ENCODE data around the gene CSNK1G1. TPM values are rescaled to one million over a fixed set of nuclear protein-coding genes. Genes with fewer than 3 reads are reported as not detected.
"Not testable (repeated sequence)": the region's sequence is repeated elsewhere in the genome, so short reads cannot be mapped to it uniquely, and the experiment has no call there.

Gene CSNK1G1
- total RNA-seq, 1 experiment from 2014 or later: 16.0 TPM

DNA sequence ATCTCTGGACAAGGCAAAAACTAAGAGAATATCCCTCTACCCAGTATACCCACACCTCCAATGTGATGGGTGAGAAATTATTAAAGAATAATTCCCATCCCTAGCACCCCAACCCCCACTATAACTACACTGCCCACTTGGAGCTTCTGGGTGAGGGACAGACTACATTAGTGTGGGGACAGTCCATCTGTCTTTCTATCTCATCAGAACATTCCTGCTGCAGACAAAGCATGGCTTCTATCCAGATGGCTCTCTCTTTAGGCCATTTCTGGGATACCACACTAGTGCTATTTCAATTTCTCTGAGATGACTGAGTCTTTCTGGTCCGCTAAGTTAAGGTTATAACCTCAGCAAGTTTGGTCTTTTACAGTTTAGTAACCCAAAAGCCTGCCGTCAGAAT is 6.6 kb downstream of the CSNK1G1 start:
- DNase-seq (ENCODE audit: low spot score): no peak

GRCh38 chr15:64348455-64348854 is 7.5 kb downstream of the CSNK1G1 start:
- peak; percentile 30 for DNase-seq (ENCODE audit: low spot score)

GRCh38 chr15:64346242-64346641 is 9.7 kb downstream of the CSNK1G1 start:
- DNase-seq (ENCODE audit: low spot score): not testable (repeated sequence)

DNA sequence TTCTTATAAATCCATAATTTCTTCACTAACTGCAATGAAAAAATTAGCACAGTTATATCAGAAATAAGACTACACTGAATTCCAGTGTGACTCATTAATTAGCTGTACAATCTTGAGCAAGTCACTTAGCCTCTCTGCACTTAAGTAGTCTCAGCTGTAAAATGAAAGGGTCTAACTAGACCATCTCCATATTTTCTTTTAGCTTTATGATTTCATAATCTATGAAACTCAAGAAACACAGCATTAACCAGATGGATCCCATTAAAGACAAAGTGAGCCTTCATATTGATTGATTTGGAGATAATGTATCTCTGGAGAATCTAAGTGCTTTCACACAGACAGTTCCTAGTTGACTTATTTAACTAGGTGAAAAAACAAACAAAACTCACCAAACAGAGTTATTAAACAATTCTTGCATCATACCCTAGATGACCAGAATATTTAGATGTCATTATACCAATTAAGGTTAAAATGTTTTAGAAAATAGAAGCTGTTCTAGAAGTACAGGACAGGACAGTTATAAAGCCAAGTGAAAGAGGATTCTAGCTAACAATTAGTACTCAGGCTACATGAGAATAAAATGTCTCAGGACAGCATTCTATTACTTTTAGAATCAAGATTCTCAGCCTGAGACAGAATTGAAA is 11.2 kb downstream of the CSNK1G1 start:
- no peak for DNase-seq (ENCODE audit: low spot score)

DNA sequence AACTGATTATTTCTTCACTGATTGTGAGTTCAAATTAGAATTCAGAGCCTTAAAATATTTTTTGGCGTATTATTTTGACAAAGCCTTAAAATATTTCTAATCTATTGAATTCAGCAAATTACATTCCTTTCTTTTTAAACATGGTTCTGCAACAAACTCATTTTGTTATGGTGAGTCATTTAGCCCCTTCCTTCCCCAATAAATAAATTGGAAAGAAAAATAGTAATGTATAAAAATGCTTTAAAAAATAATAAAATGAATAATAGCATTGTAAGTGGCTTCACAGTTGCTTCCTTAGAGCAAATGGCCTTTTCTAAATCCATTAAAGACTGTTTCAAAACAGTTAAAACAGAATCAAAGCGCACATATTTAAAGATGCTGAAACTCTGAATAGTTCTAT is 12.1 kb downstream of the CSNK1G1 start:
- DNase-seq (ENCODE audit: low spot score): no peak

- no peak for DNase-seq (ENCODE audit: low spot score)
These were observed 12.8 kb downstream of the CSNK1G1 start for GRCh38 chr15:64343222-64343621.

GRCh38 chr15:64341961-64342360 is 14.0 kb downstream of the CSNK1G1 start:
- no peak for DNase-seq (ENCODE audit: low spot score)

DNA sequence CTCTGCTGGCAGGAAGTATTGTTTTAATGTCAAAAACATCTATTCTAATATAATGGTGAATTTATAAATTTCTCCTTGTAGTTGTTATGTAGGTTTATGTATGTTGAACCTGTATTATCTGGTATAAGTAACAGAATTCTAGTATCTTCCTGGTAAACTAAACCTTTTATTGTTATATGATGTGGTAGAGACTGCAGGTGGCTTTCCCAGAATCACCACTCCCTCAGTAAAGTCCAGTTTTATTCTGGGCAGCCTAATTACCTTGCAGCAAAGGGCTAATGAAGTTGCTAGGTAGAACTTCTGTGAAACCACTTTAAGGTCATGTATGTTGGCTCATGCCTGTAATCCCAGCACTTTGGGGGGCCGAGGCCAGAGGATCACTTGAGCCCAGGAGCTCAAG is 15.6 kb downstream of the CSNK1G1 start:
- no peak for DNase-seq (ENCODE audit: low spot score)

DNA sequence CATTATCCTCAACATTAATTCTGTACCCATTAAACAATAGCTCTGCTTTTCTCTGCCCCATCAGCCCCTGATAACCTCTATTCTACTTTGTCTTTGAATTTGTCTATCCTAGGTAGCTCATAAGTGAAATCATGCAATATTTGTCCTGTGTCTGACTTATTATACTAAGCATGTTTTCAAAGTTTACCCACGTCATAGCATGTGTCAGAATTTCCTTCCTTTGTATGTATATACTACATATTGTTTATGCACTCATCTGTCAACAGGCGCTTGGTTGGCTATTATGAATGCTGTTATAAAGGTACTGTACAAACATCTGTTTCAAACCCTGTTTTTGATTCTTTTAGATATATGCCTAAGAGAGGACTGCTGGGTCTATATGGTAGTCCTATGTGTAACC is 18.2 kb downstream of the CSNK1G1 start:
- no peak for DNase-seq (ENCODE audit: low spot score)

GRCh38 chr15:64333986-64334929 is 21.7 kb downstream of the CSNK1G1 start:
- no peak for DNase-seq (ENCODE audit: low spot score)

- DNase-seq (ENCODE audit: low spot score): no peak
These were observed 22.5 kb downstream of the CSNK1G1 start for GRCh38 chr15:64333516-64333915.

DNA sequence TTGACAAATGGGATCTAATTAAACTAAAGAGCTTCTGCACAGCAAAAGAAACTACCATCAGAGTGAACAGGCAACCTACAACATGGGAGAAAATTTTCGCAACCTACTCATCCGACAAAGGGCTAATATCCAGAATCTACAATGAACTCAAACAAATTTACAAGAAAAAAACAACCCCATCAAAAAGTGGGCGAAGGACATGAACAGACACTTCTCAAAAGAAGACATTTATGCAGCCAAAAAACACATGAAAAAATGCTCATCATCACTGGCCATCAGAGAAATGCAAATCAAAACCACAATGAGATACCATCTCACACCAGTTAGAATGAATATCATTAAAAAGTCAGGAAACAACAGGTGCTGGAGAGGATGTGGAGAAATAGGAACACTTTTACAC is 24.3 kb downstream of the CSNK1G1 start:
- DNase-seq (ENCODE audit: low spot score): not testable (repeated sequence)

DNA sequence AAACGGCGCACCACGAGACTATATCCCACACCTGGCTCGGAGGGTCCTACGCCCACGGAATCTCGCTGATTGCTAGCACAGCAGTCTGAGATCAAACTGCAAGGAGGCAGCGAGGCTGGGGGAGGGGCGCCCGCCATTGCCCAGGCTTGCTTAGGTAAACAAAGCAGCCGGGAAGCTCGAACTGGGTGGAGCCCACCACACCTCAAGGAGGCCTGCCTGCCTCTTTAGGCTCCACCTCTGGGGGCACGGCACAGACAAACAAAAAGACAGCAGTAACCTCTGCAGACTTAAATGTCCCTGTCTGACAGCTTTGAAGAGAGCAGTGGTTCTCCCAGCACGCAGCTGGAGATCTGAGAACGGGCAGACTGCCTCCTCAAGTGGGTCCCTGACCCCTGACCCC is 29.0 kb downstream of the CSNK1G1 start:
- not testable (repeated sequence) for DNase-seq (ENCODE audit: low spot score)

- not testable (repeated sequence) for DNase-seq (ENCODE audit: low spot score)
These were observed 29.5 kb downstream of the CSNK1G1 start for GRCh38 chr15:64326458-64326857.

DNA sequence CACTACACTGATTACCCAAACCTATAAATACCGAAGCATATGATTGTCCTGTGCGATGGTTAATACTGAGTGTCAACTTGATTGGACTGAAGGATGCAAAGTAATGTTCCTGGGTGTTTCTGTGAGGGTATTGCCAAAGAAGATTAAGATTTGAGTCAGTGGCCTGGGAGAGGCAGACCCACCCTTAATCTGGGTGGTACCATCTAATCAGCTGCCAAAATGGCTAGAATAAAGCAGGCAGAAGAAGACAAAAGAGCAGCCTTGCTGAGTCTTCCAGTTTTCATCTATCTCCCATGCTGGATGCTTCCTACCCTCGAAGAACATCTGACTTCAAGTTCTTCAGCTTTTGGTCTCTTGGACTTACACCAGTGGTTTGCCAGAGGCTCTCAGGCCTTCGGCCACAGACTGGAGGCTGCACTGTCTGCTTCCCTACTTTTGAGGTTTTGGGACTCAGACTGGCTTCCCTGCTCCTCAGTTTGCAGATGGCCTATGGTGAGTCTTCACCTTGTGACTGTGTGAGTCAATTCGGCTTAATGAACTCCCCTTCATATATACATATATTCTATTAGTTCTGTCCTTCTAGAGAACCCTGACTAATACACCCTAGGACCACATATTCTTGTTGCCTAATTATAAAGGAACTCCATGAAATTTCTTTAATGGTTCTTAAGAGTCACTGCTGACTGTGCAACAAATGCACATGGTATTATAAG is 31.7 kb downstream of the CSNK1G1 start:
- DNase-seq (ENCODE audit: low spot score): no peak

DNA sequence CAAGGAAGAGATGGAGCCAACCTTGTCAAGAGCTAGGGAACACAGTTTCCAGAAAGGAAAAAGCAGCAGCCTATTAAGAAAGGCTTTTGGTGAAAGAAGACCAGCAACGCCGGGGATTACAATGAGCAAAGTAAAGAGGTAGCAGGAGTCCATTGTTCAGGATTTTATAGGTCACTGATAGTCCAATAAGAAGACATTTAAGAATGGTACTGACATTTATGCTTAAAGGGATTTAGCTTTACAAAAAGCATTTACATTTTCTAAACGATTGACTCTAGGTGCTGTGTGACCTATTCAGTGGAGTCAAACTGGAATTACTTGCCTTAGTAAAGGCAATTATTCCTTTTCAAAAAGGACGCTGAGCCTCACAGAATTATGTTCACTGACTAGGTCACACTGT is 40.8 kb downstream of the CSNK1G1 start:
- DNase-seq (ENCODE audit: low spot score): no peak

- no peak for DNase-seq (ENCODE audit: low spot score)
These were observed 41.5 kb downstream of the CSNK1G1 start for GRCh38 chr15:64314456-64314855.

GRCh38 chr15:64311566-64311965 is 44.4 kb downstream of the CSNK1G1 start:
- no peak for DNase-seq (ENCODE audit: low spot score)

DNA sequence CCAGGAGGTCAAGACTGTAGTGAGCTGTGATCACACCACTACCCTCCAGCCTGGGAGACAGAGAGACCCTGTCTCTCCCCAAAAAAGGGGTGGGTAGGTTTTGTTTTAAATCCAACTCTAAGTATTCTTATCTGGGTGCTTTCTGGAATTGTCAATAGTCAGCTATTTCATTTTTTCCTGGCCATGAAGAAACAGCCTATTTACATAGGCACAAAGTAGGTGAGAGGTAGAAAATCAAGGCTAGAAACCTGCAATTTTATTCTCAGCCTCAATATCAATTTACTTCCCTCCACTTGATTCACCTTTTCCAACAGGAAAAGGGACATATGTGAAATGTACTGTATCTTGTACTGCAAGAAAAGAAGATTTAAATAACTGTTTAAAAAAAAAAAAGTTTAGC is 45.9 kb downstream of the CSNK1G1 start:
- DNase-seq (ENCODE audit: low spot score): no peak

GRCh38 chr15:64305261-64305660 is 50.7 kb downstream of the CSNK1G1 start:
- no peak for DNase-seq (ENCODE audit: low spot score)

DNA sequence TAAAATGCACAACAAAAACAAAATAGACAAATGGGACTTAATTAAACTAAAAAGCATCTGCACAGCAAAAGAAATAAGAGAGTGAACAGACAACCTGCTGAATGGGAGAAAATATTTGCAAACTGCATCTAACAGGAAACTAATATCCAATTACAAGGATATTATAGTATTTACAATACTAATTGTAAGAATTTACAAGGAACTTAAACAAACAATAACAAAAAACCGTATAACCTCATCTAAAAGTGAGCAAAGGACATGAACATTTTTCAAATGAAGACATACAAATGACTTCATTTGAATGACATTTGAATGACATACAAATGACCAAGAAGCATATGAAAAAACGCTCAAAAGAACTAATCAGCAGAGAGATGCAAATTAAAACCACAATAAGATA is 66.4 kb downstream of the CSNK1G1 start:
- no peak for DNase-seq (ENCODE audit: low spot score)

GRCh38 chr15:64288999-64289398 is 67.0 kb downstream of the CSNK1G1 start:
- no peak for DNase-seq (ENCODE audit: low spot score)

Measured in A172 (cell line).